AG09309 (cell line): ENCODE data around the gene NCOA7.

Experiments
- DNase-seq: peaks from one replicate; pipeline ENCODE4 v3.0.0-alpha.2; 2010; ENCODE audit warnings: low read depth
- H3K4me3 ChIP-seq: 2 replicates; pipeline ENCODE4 v1.5.1; 2011; ENCODE audit warnings: mild to moderate bottlenecking, low read depth, low read length, moderate library complexity; ENCODE audit not compliant: control insufficient read depth
- CTCF ChIP-seq: IDR thresholded peaks from 2 replicates; pipeline ENCODE4 v1.5.1; 2011; ENCODE audit warnings: mild to moderate bottlenecking, low read depth, low read length, inconsistent platforms; ENCODE audit not compliant: insufficient read depth, control insufficient read depth; ENCODE audit errors: missing control alignments

NCOA7 gene

GRCh38 chr6:125854355-125854754 is 63.6 kb downstream of the NCOA7 start:
- H3K4me3 ChIP-seq = no peak overlapping the region
- no peak for DNase-seq
- TF ChIP-seq CTCF = no peak

GRCh38 chr6:125855783-125856182 is 65.0 kb downstream of the NCOA7 start:
- TF ChIP-seq CTCF = no peak
- no peak for DNase-seq
- H3K4me3 ChIP-seq = no peak overlapping the region

GRCh38 chr6:125857846-125858245 is 67.1 kb downstream of the NCOA7 start:
- DNase-seq = no peak
- no peak for TF ChIP-seq CTCF
- H3K4me3 ChIP-seq = no peak overlapping the region

GRCh38 chr6:125858427-125859320 is 67.9 kb downstream of the NCOA7 start:
- no peak overlapping the region for H3K4me3 ChIP-seq
- peak; percentile 92 for TF ChIP-seq CTCF
- no peak for DNase-seq

GRCh38 chr6:125859727-125860126 is 69.0 kb downstream of the NCOA7 start:
- TF ChIP-seq CTCF = no peak
- no peak for DNase-seq

GRCh38 chr6:125863023-125863422 is 72.3 kb downstream of the NCOA7 start:
- no peak for DNase-seq
- no peak for TF ChIP-seq CTCF
- no peak overlapping the region for H3K4me3 ChIP-seq

More at GRCh38 chr6:125859727-125860126, 69.0 kb downstream of the NCOA7 start:
- H3K4me3 ChIP-seq = no peak overlapping the region

GRCh38 chr6:125865015-125865414 is 74.3 kb downstream of the NCOA7 start:
- H3K4me3 ChIP-seq = no peak overlapping the region
- no peak for TF ChIP-seq CTCF
- no peak for DNase-seq
